Hematopoietic multipotent progenitor cell (in vitro differentiated cells): Measurements from ENCODE around the gene USP48. TPM values are rescaled to one million over a fixed set of nuclear protein-coding genes. Genes with fewer than 3 reads are reported as not detected.
"Not testable (repeated sequence)": the region's sequence is repeated elsewhere in the genome, so short reads cannot be mapped to it uniquely, and the experiment has no call there.

Source experiments
- DNase-seq, 3 donors: peaks; one replicate each; pipeline ENCODE4 v3.0.0-alpha.2; 2011 to 2015; ENCODE audit warnings: low read depth in 2 of 3, low spot score in 2 of 3
- total RNA-seq: library from RNA; depleted of rRNA; stranded (reverse); fragments of >200 nt; gene quantifications from one replicate; pipeline ENCODE4 v1.2.3, GENCODE V29; 2012

Gene USP48
- total RNA-seq, 1 donor = 31.2 TPM

DNA sequence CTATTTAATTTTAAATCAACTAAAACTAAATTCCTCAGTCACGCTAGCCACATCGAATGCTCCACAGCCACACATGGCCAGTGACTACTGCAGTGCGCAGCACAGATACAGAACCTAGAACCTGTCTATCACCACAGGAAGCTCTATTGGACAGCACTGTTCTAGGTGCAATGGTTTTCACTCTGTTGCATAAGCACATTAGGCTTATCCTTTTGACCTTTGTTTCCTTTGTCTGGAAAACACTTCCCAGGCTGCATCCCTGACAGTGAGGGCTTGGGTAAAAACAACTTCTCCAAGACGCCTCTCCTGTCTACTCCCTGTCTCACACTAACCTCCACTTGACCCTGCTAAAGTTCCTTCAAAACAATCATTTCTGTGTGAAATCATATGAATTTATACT is 80.2 kb downstream of the USP48 start:
- DNase-seq = no peak

DNA sequence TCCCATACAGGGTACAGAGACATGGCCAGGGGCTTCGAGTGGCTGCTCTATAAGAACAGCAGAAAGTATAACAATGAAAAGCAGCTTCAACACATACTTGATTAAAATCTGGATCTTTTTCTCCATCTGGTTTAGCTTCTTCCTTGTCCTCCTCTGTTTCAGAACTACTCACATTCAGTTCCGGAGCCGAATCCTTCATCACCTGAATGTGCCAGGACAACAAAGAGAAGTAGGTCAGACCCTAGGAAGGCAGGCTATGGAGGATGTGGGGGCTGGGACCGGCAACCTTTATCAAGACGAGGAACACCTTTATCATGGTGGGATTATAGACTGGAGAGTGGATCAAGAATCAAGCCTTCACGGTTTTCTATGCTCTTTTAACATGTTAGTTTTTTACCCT is 81.5 kb downstream of the USP48 start:
- no peak for DNase-seq

- no peak for DNase-seq
Observed at GRCh38 chr1:21700094-21700493, 82.9 kb downstream of the USP48 start.

GRCh38 chr1:21696931-21697330 is 86.0 kb downstream of the USP48 start:
- no peak for DNase-seq

GRCh38 chr1:21693732-21694131 is 89.2 kb downstream of the USP48 start:
- no peak for DNase-seq

DNA sequence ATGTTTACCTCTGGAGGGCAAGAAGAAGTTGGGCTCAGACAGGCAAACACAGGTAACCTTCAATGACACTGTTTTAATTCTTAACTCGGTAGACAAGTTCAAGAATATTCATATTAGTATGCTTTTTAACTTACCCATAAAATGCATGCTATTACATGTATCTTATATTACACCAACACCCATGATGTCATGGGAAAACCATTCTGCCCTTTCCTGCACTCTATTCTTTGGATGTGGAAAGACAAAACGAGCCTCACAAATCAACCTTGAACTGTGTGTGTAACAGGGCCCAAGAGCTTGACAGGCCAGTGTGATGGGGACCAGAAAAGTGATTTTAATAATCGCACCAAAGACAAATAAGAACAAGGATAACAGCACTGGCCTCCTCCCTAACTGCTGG is 91.2 kb downstream of the USP48 start:
- no peak for DNase-seq

DNA sequence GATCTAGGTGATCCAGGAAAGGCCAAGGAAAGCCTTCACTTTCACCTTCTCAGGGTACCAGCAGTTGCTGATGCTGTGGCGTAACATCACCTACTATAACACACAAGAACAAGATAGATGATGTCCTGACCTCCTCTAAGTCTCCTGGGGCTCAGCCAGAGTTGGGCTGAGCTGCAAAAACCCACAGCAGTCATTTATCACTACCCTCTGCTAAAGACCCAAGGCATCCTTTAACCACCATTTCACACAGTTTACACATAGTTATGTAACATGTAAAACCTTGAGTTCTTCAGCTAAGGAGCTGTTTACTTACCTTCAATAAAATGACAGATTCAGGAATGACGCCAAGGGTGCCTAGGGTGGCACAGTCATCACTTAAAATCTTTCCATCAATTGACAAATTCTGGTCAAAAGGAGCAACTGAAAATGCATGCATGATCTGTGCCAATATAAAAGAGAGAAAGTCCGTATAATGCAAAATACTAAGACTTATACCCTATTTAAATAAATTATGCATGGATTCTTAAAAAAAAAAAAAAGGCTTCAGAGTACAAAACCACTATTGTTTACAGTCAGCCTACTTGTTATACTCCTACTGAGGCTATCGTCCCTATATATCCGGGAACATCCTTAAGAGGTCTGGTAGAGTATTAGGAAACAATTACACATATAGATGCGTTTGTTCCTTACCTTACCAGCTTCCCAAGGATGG is 93.1 kb downstream of the USP48 start:
- DNase-seq = no peak

DNA sequence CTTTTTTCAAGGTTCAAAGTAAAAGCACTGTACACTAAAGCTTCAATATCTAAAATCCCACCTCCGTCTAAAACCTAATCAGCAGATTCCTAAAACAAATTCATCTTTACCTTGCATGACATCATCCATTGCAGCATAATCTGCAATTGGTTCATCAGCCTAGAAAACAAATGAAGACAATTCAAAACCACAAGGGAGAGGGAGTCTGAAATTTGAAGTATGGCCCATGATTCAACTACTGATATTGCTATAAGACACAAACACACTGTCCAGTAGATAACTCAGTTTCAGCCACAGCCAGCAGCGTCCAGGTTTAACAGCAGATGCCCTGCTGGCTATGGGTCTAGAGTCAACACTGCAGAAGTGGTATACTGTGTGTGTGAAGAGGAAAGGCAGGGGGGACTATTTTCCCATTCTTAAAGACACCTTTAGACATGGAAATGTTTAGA is 95.8 kb downstream of the USP48 start:
- no peak for DNase-seq

- no peak for DNase-seq
Observed at GRCh38 chr1:21685946-21686678, 96.8 kb downstream of the USP48 start.

- DNase-seq = no peak
Observed at GRCh38 chr1:21681426-21681825, 101.5 kb downstream of the USP48 start.

GRCh38 chr1:21680918-21681317 is 102.0 kb downstream of the USP48 start:
- no peak for DNase-seq

DNA sequence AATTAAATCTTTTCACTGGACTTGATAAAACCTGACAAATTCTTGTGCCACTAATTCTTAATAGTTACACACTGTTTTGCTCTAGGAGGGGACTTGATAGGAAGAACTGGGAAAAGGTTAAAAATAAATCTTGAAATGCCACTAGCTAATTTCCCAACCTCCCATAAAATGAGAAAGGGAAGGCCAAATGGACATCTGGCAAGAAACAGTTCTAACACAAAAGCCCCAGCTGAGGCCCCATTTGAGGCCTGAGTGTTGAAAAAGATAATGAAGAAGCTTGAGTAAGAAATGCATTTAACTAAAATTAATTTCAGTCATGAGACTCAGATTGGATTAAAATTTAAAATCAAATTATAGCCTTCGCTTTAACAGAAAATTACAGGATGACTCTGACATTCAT is 102.6 kb downstream of the USP48 start:
- DNase-seq = no peak

GRCh38 chr1:21677168-21677567 is 105.8 kb downstream of the USP48 start:
- no peak for DNase-seq

GRCh38 chr1:21674957-21675356 is 108.0 kb downstream of the USP48 start:
- no peak for DNase-seq

- not testable (repeated sequence) for DNase-seq
Observed at GRCh38 chr1:21673853-21674252, 109.1 kb downstream of the USP48 start.

DNA sequence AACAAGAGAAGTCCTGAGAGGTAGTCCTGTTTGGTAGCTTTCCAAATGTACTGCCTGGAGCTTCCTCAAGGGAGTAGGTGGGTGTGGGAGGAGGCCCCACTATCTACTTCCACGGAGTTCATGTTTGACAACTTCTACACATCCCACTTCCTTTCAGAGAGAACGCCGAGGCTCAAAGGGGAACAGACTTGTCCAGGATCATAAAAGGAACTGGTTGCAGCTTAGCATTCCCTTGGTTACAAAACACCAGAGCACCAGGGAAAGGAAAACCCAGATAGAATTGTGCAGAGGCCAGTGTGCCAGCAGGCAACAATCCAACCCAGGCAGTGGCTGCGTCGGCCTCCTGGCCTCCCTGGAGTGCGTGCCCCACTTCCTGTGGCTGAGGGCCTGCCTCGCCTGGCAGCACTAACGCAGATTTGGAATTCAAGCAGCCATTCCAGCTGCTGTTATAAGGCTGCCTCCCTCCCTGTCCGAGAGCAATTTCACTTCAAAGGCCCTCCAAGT is 109.6 kb downstream of the USP48 start:
- DNase-seq = no peak

- DNase-seq = no peak
Observed at GRCh38 chr1:21672478-21673276, 110.3 kb downstream of the USP48 start.

DNA sequence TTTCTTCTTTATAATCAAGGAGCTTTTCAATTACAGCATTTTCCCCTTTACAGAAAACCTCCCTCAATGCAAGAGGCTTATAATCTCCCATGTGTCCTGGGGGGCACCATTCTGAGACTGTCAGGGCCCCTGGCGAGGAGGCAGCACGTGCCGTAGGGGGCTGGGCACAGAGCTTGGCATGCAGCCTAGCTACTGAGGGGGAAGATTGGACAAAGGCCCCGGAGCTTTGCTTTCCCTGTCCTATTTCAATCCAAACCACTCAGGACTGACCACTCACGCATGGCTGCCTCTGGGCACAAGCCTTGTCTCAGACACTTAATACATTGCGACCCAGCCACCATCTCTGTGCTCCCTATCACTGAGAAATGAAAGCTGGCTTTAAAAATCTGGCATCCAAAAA is 111.0 kb downstream of the USP48 start:
- no peak for DNase-seq

DNA sequence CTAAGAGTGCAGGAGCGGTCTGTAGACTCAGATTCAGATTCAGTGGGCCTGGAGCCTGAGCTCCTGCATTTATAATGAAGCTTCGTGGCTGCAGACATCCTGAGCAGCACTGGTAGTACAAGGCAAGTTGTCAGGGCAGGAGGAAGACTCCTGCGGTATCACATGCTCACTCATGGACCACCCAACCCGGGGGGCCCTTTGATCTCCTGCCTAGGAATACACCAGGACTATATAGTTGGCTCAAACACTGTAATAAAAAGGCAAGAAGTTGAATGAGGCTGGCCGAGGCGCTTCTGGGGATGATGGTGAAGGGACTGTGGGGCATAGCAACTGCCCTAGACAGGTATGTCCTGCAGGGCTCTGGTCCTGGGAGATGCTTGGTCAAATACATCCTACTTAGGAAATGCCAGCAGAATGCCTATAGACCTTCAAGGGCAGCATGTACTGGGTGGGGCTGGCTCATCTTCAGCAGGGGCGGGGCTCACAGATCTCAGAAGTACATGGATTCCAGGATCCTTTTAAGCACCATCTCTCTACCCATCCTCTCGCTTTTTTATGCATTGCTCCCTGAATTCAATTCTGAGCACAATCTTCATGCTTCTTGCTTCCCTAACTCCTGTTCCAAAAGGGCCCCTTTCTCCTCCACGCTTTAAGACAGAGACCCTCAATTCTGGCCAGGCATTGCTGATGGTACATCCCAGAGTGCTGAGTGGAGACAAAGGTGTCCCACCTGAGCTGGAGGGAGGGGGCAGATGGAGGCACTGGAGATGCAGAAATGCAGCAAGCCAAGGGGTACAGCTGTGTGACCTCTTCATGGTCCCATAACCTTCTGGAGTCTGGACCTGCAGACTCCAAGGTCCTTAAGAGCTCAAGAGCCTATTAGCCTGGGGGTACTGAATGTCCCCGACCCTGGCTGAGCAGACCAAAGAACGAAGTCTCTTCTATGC is 111.7 kb downstream of the USP48 start:
- no peak for DNase-seq
